AG08395 (cell line): ENCODE data around the gene LPP.
A peak's percentile ranks its signal among the peaks of the same experiment; 100 is the strongest.

ENCODE experiments used
- DNase-seq: peaks from one replicate; pipeline ENCODE4 v3.0.0; 2012; ENCODE audit warnings: mixed read lengths, low spot score

LPP gene

GRCh38 chr3:188797045-188797444 lies 643.1 kb downstream of the LPP start:
- no peak for DNase-seq

DNA sequence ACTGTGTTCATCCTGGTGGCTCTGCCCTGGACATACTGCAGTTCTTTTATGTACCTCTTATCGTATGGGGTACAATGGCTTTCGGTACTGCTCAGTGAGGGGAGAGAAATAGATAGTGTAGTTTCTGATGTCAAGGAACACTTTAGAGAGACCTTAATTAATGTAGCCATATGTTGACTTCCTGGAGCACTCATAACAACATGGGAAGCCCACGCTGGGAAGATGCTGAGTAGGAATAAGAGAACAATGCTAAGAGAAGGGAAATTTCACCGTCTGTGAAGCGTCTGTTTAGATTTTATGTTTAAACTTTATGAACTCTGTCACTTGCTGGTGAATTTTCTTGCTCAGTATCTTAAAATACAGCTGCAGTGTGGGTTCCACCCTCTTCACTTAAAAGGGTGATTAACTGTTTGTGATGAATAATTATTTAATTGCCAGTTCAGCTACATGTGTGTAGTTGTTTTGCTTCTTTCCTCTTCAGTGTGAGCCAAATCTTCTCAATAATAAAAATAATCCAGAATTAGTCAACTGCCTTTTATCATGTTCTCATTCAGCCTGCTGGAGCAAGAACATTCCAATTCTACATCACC lies 644.7 kb downstream of the LPP start:
- DNase-seq = no peak

DNA sequence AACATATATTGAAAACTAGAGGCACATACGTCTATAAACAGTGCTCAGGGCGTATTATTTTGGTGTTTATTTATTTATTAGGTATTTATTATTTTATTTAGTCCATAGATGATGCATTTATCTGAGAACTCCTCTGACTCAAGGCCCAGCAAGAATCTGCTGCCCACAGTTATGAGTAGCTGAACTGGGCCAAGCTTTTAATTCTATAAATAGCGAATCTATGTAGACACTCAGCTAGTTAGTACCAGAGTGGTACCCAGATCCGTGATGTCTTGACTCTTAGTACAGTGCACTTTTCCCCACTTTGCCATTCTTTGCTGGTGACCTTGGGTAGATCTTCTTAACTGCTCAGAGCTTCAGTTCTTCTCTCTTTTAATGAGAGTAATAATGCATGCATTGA lies 647.4 kb downstream of the LPP start:
- DNase-seq = no peak

- no peak for DNase-seq
These were observed 648.7 kb downstream of the LPP start for GRCh38 chr3:188802645-188803044.

DNA sequence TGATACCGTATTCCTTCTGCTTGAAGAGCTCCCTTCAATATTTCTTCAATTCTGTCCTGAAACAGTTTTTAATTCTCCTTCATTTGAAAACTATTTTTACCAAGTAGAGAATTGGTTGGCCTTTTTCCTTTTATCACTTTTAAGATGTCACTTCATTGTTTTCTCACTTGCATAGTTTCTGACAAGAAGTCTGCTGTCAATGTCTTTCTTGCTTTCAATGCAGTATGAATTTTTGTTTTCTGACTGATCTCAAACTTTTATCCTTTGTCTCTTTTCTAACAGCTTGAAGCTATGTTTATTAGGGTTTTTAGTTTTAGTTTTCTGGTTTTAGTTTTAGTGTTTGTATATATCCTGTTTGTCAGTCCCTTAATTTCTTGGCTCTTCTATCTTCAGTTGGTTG lies 653.0 kb downstream of the LPP start:
- DNase-seq = no peak

DNA sequence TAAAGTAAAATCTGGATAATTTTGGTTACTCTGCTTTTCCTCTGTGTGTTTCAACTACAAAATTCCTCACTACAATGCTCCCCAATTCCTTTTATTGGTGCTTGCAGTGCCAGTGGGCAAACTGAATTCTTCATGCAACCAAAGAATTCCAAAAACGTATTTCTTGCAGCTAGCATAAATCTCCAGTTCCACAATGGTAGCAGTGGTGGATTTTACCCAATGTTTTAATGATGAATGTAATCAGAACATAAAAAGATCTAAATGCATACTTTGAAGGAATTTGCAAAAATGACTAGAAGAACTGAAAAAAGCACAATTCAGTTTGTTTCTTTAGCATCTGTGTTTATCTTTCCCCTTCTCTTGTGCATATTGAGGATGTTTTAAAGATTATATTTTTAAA lies 658.2 kb downstream of the LPP start:
- DNase-seq = peak; percentile 12

GRCh38 chr3:188814581-188814980 lies 660.6 kb downstream of the LPP start:
- DNase-seq = no peak

DNA sequence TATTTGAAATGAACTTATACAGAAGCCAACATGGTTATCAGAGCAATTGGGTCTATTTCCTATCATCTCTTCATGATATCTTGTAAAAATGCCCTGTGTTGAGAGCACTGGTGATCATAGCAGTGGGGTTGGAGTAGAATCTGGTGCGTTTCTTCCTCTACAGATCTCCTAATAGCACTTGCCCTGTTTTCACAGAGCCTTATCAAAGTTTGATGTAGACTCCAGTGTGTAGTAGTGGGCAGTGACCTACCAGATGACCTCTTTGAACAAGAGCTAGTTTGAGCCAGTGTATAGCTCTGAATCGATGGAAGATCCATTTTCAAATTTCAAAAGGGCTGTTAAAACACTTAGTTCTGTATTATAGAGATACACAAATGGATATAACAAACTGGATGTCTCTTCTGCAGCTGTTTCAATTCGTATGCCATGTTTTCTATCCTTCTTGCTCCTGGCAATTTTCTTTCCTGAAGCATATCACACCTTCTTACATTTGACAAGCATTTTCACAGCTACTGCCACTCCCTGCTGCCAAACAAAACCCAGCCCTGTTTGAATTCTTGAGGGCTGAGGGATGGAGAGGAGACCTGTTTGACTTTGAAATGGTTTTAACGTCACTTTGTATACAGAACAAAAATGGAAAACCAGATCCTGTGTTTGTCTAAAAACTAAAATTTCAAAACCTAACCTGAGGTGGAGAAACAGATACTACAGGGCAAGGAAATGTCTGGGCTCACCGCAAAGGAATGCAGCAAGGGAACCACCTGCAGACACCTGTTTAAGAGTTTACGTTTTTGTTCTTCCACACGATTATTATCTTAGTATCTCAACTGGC lies 663.4 kb downstream of the LPP start:
- DNase-seq = no peak

DNA sequence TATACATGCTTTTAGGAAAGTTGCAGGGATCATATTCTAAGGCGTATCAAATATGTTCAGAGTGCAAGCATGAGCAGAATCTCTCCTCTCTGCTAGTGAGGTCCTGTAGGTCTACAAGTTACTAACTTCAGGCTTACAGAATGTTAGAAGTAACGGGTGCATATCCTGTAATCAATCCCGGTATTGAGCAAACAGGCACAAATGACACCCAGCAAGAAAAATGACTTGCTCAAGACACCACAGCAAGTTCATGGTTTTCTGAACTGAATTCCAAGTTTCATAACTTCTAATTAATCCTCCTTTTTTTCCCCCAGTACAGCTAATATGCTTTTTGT lies 663.9 kb downstream of the LPP start:
- DNase-seq = no peak

GRCh38 chr3:188818282-188818681 lies 664.3 kb downstream of the LPP start:
- no peak for DNase-seq

DNA sequence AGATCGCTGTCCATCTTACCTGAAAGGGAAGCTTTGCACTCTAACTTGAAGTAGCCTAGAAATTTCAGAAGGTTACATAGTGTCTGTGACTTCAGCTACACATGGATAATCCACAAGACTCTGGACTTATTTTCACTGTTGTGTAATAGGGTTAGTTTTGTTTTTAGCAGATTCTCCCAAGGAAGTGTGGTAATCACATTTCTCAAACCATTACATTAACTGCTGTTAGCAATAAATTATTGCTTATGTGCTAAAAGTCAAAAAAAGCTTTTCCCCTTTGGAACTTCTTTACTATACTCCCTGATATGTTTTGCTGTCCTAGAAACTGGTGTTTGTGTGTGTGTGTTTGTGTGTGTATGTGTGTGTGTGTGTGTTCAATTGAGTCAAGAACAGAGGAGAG lies 666.0 kb downstream of the LPP start:
- DNase-seq = peak; percentile 48

DNA sequence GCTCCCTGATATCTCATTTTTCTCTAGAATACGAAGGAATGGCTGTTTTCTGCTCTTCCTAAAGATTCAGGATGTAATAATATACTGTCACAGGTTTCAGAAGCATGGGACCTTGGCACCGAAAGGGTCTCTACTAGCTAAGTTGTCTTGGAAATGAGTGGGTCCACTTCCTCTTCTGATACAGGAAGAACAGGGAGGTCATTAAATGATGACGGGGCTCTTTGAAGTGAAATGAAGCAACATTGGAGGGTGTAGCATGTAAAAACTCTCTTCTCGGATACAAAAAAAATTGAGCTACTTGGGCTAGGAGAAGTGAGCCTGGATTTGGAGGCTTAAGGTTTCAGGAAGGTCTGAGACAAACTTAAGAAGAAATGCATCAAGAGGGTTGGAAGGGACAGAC lies 668.0 kb downstream of the LPP start:
- DNase-seq = no peak

GRCh38 chr3:188822411-188822810 lies 668.5 kb downstream of the LPP start:
- no peak for DNase-seq

GRCh38 chr3:188824566-188824965 lies 670.6 kb downstream of the LPP start:
- no peak for DNase-seq

DNA sequence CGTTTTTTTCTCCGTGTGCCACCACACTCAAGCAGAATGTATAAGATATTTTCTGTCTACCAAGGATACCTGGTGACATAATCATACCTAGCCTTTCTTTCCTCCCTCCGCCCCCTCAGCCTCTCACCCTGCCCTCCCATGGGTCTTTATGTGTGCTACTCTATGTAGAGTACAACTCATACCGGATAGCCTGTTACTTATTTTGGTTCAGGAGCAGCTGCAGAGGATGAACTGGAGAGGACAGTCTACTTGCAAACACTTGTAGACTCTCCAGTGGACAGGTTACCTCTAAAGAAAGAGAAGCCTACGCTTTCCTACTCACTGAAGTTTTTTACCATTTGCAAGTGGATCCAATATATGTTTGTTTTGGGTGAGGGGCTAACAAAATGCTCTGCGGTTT lies 671.9 kb downstream of the LPP start:
- DNase-seq = no peak

DNA sequence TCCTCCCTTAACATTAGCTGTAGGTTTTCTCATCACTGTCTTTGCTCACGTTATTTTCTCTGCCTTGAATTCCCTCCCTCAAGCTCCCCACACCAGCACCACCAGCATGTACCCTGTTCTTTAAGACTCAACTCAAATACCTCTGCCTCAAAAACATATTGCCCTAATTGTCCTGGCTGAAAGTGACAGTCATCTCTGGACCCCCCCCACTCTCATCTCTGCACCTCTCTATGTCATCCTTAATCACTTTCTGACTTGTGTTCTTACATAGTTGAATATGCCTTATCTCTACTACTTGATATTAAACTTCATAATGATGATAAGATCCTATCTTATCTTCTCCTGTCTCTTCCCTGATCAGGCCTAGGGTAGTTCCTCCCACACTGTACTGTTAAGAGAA lies 672.6 kb downstream of the LPP start:
- no peak for DNase-seq

DNA sequence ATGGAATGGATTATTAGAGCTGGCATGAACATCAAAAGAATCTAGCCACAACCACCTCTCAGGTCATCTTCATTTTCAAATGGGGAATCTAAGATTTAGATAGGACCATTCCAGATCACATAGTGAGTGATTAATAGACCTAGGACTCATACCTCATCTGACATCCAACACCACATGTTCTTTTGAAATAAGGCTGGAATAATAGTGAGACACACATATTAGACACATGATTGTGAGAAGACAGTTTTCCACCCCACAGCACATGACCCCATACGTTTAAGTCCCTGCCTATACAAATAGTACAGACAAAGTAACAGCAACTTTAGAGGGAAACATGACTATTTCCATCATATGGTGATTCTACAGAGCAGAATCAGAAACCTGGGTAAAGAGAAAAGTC lies 673.1 kb downstream of the LPP start:
- no peak for DNase-seq

DNA sequence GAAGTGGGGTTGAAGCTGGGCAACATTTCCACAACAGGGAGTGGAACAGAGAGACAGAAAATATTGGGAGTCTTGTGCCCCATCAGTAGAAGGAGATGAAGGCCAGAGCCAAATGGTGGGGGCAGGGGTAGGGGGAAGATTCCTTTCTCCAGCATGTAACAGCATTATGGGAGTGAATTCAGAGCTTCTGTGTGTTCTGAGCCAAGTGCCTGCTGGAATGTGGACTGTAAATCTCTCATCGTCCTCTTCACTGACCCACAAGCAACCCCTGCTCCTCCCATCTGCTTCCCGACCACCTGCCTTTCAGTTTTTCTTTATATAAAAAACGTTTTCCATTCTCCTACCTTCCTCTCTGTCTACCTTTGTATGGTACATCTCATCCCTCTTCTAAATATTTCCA lies 673.6 kb downstream of the LPP start:
- peak; percentile 7 for DNase-seq

DNA sequence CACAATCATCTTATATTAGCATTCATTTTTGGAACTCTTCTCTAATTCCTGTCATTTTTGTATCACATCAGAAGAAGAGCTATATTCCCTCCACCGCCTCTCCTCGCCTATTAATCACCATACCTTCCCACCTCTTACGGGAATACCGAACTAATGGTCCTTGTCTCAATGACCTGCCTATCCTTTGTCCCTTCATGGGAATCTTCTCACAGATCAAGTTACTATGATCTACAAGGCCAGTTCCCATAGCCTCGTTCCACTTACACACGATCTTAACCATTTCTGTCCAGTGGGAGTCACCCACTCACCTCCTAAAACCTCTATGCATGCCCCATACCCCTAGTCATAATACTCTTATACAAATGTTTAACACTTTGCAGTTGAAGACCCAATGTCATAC lies 675.2 kb downstream of the LPP start:
- DNase-seq = no peak

DNA sequence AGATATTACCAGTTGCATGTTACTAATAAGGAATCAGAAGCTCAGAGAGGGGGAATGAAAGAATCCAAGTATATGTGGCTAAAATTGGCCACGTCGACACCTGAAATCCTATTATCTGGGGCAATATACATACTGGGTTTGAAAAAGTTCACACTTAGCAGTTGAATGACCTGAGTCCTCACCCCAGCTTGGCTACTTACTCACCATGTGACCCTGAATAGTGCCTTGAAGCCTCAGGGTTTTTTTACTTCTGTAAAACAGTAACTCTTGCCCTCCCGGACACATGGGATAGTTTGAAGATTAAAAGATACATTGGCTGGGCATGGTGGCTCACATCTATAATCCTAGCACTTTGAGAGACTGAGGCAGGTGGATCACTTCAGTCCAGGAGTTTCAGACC lies 675.6 kb downstream of the LPP start:
- DNase-seq = no peak

DNA sequence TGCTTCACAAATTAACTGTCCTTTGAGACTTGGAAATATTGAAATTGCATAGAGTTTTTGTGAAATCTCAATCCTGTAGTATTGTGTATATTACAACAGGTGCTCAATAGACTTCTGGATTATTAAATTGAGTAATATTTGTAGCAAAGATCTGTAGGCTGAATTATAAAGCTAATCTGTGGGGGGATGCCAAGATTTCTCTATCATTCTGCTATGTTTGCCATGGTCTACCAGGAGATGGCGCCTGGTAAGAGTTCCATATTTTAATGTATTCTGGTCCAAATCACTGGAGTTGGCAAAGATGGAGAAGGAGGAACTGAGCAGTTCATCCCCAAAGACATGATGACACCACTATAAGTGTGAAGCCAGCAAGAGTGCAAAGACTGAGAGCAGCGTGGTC lies 676.9 kb downstream of the LPP start:
- no peak for DNase-seq

DNA sequence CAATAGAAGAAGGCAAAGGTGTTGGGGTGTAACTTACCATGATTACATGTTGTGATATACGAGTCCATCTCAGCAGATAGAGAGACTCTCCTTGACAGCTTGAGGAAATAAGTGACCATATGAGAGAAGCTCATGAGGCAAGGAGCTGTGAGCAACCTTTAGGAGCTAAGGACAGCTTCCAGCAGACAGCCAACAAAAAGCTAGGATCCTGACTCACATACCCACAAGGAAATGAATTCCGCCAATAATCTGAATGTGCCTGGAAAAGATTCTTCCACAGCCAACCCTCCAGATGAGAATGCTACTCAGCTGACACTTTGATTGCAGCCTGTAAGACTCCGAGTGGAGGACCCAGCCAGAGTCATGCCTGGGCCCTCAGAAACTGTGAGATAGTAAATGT lies 678.2 kb downstream of the LPP start:
- DNase-seq = no peak

DNA sequence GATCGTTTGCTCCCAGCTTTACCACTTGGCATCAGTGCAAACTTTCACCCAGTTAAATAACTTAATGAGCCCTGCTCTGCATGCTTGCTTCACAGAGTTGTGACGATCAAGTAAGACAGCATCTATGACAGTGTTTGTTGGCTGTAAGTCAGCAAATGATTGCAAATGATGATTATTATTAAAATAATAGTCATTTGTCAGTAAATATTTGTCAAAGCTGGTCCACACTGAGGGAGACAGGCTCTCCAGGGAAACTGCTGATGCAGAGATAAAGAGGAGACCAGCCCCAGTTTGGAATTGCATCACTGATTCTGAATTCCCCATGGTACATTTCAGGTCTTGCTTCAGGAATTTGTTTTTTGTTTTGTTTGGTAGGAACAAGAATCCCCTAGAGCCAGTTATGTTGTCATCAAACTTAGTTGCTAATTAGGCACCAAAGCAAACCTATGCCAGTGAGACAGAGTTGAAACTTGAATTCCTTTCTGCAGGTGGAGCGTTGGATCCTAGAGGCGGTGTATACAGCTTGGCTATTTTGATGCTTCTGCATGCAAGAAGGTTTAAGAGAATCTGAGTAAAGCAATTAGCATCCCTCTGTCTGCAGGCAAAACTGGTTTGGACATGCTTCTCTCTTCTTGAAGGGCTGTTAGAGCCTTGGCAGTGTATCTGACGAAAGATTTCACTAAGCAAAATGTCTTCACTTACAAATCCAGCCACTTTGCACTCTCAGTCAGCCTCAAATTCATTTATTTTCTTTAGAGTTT lies 679.2 kb downstream of the LPP start:
- no peak for DNase-seq
